WTC11 (cell line): ENCODE results near the gene PARD3B. TPM values are rescaled to one million over a fixed set of nuclear protein-coding genes. Genes with fewer than 3 reads are reported as not detected.

Experiments
- ATAC-seq: fragments of 200-7000 bp; cut with Tn5 transposase; 2 replicates; pipeline ENCODE4 v1.10.0; 2021; ENCODE audit warnings: mild to moderate bottlenecking, moderate library complexity
- CTCF ChIA-PET: fragments of 300-600 bp; sonication (Branson Sonifier 250); formaldehyde crosslinking; loops from one replicate; lab custom pipeline; 2021; ENCODE audit warnings: antibody characterized with exemption; lab: Charles Lee
- POLR2A ChIA-PET: fragments of 350-600 bp; sonication (Branson Sonifier 250); formaldehyde crosslinking; loops from one replicate; lab custom pipeline; 2021; ENCODE audit warnings: antibody characterized with exemption; lab: Charles Lee
- DNase-seq: peaks from one replicate; pipeline ENCODE4 v3.0.0; 2021; ENCODE audit warnings: low spot score
- H3K27ac Mint-ChIP-seq: 2 replicates; pipeline ENCODE4 v1.8.0; 2021; ENCODE audit warnings: mixed read lengths
- H3K27me3 Mint-ChIP-seq: 2 replicates; pipeline ENCODE4 v1.8.0; 2021; ENCODE audit warnings: low read depth, mild to moderate bottlenecking, moderate library complexity, mixed read lengths
- H3K36me3 Mint-ChIP-seq: 2 replicates; pipeline ENCODE4 v1.8.0; 2021; ENCODE audit warnings: mixed read lengths
- H3K4me1 Mint-ChIP-seq: 2 replicates; pipeline ENCODE4 v1.8.0; 2022; ENCODE audit warnings: mixed read lengths
- H3K4me3 Mint-ChIP-seq: 2 replicates; pipeline ENCODE4 v1.8.0; 2021; ENCODE audit warnings: mild to moderate bottlenecking, moderate library complexity, mixed read lengths
- H3K9me3 Mint-ChIP-seq: 2 replicates; pipeline ENCODE4 v1.8.0; 2021; ENCODE audit warnings: mixed read lengths
- CBFB ChIP-seq: sonication (generic); formaldehyde crosslinking; IDR thresholded peaks from 2 replicates; pipeline ENCODE4 v1.8.1; 2022; ENCODE audit warnings: mild to moderate bottlenecking, low read depth, missing genetic modification reagents
- CREM ChIP-seq: sonication (generic); formaldehyde crosslinking; IDR thresholded peaks from 2 replicates; pipeline ENCODE4 v1.8.1; 2022; ENCODE audit warnings: mild to moderate bottlenecking, missing genetic modification reagents, moderate library complexity
- FOXP1 ChIP-seq: sonication (generic); formaldehyde crosslinking; IDR thresholded peaks from 2 replicates; pipeline ENCODE4 v1.8.0; 2022; ENCODE audit warnings: missing genetic modification reagents, mild to moderate bottlenecking, moderate library complexity, borderline replicate concordance
- GTF2I ChIP-seq: fragments of 250-450 bp; sonication (Bioruptor Pico); conservative IDR thresholded peaks from 2 replicates; pipeline ENCODE4 v1.4.0; 2021; ENCODE audit warnings: mild to moderate bottlenecking
- HMGA2 ChIP-seq: fragments of 250-450 bp; sonication (Bioruptor Pico); IDR thresholded peaks from 2 replicates; pipeline ENCODE4 v1.4.0; 2021; ENCODE audit warnings: mild to moderate bottlenecking, moderate library complexity
- IRF2 ChIP-seq: sonication (generic); formaldehyde crosslinking; IDR thresholded peaks from 2 replicates; pipeline ENCODE4 v1.8.0; 2022; ENCODE audit warnings: low read depth, missing genetic modification reagents, borderline replicate concordance
- KAT7 ChIP-seq: sonication (generic); formaldehyde crosslinking; IDR thresholded peaks from 2 replicates; pipeline ENCODE4 v1.8.1; 2023; ENCODE audit warnings: missing genetic modification reagents, mild to moderate bottlenecking, borderline replicate concordance
- MXD4 ChIP-seq: fragments of 250-450 bp; sonication (Bioruptor Pico); IDR thresholded peaks from 2 replicates; pipeline ENCODE4 v1.8.0; 2021; ENCODE audit warnings: mild to moderate bottlenecking, moderate library complexity, borderline replicate concordance
- NFATC4 ChIP-seq: fragments of 250-450 bp; sonication (Bioruptor Pico); IDR thresholded peaks from 2 replicates; pipeline ENCODE4 v1.9.0; 2021; ENCODE audit warnings: mild to moderate bottlenecking
- NR2C2 ChIP-seq: sonication (generic); formaldehyde crosslinking; IDR thresholded peaks from 2 replicates; pipeline ENCODE4 v1.8.0; 2022; ENCODE audit warnings: mild to moderate bottlenecking, missing genetic modification reagents
- NR3C1 ChIP-seq: sonication (generic); formaldehyde crosslinking; conservative IDR thresholded peaks from 2 replicates; pipeline ENCODE4 v1.8.1; 2023; ENCODE audit warnings: low read depth, mild to moderate bottlenecking, missing genetic modification reagents
- RORB ChIP-seq: fragments of 250-450 bp; sonication (Bioruptor Pico); IDR thresholded peaks from 2 replicates; pipeline ENCODE4 v1.9.0; 2021; ENCODE audit warnings: mild to moderate bottlenecking
- SP1 ChIP-seq: sonication (generic); formaldehyde crosslinking; conservative IDR thresholded peaks from 2 replicates; pipeline ENCODE4 v1.8.1; 2022; ENCODE audit warnings: missing genetic modification reagents
- TP53 ChIP-seq: sonication (generic); formaldehyde crosslinking; IDR thresholded peaks from 2 replicates; pipeline ENCODE4 v1.8.1; 2023; ENCODE audit warnings: mild to moderate bottlenecking, missing genetic modification reagents
- ZNF121 ChIP-seq: sonication (generic); formaldehyde crosslinking; IDR thresholded peaks from 2 replicates; pipeline ENCODE4 v1.8.0; 2023; ENCODE audit warnings: missing genetic modification reagents
- ZNF263 ChIP-seq: sonication (generic); formaldehyde crosslinking; IDR thresholded peaks from 2 replicates; pipeline ENCODE4 v1.8.1; 2022; ENCODE audit warnings: low read depth, mild to moderate bottlenecking, moderate library complexity, missing genetic modification reagents
- ZNF416 ChIP-seq: fragments of 250-450 bp; sonication (Bioruptor Pico); IDR thresholded peaks from 2 replicates; pipeline ENCODE4 v1.9.0; 2021; ENCODE audit warnings: mild to moderate bottlenecking, inconsistent platforms
- total RNA-seq: library from RNA; stranded (reverse); gene quantifications from 3 replicates; pipeline ENCODE4 v1.2.3, GENCODE V29; 2021
- TF ChIP-seq, protein P1 (sequence below): sonication (generic); formaldehyde crosslinking; IDR thresholded peaks from 2 replicates; pipeline ENCODE4 v1.8.1; 2023; ENCODE audit warnings: mild to moderate bottlenecking, missing genetic modification reagents
- TF ChIP-seq, protein P2 (sequence below): sonication (generic); formaldehyde crosslinking; IDR thresholded peaks from 2 replicates; pipeline ENCODE4 v1.8.1; 2023; ENCODE audit warnings: mild to moderate bottlenecking, missing genetic modification reagents, borderline replicate concordance
- TF ChIP-seq, protein P3 (sequence below): sonication (generic); formaldehyde crosslinking; IDR thresholded peaks from 2 replicates; pipeline ENCODE4 v1.8.1; 2023; ENCODE audit warnings: mild to moderate bottlenecking, moderate library complexity, missing genetic modification reagents
- TF ChIP-seq, protein P4 (sequence below): fragments of 250-450 bp; sonication (Bioruptor Pico); IDR thresholded peaks from 2 replicates; pipeline ENCODE4 v1.9.0; 2021; ENCODE audit warnings: moderate library complexity, mild to moderate bottlenecking, inconsistent platforms, borderline replicate concordance
- TF ChIP-seq, protein P5 (sequence below): sonication (generic); formaldehyde crosslinking; IDR thresholded peaks from 2 replicates; pipeline ENCODE4 v1.8.0; 2023; ENCODE audit warnings: missing genetic modification reagents
- TF ChIP-seq, protein P6 (sequence below): fragments of 250-450 bp; sonication (Bioruptor Pico); IDR thresholded peaks from 2 replicates; pipeline ENCODE4 v1.9.0; 2021; ENCODE audit warnings: mild to moderate bottlenecking

PARD3B gene
- total RNA-seq, 1 experiment from 2014 or later = 5.6 TPM

DNA sequence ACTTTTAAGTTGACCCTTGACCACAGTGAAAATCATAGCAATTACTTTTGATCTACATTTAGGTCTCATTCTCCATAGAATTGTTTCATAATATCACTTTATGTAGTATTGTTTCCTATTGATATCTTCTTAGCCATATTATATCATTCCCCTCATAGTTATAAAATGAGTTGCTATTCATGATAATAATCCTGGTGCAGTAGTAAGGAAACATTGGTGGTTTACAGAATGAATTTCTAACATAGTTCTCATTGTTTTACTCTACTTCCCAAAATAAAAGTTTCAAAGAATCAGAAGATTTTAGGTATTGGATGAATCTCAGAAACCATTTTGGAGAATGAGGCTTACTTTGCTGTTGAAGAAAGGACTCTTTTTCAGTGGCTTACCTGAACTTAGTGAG is 246.0 kb downstream of the PARD3B start (continued):
- TF ChIP-seq IRF2 (CRISPR knock-in tag) (no peak), FOXP1 (no peak), NFATC4 (CRISPR knock-in tag) (no peak), GTF2I (CRISPR knock-in tag) (no peak), CREM (CRISPR knock-in tag) (no peak), ZNF416 (CRISPR knock-in tag) (no peak), RORB (CRISPR knock-in tag) (no peak)
- TF ChIP-seq, protein P1, sequence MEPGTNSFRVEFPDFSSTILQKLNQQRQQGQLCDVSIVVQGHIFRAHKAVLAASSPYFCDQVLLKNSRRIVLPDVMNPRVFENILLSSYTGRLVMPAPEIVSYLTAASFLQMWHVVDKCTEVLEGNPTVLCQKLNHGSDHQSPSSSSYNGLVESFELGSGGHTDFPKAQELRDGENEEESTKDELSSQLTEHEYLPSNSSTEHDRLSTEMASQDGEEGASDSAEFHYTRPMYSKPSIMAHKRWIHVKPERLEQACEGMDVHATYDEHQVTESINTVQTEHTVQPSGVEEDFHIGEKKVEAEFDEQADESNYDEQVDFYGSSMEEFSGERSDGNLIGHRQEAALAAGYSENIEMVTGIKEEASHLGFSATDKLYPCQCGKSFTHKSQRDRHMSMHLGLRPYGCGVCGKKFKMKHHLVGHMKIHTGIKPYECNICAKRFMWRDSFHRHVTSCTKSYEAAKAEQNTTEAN (CRISPR knock-in tag) = no peak

DNA sequence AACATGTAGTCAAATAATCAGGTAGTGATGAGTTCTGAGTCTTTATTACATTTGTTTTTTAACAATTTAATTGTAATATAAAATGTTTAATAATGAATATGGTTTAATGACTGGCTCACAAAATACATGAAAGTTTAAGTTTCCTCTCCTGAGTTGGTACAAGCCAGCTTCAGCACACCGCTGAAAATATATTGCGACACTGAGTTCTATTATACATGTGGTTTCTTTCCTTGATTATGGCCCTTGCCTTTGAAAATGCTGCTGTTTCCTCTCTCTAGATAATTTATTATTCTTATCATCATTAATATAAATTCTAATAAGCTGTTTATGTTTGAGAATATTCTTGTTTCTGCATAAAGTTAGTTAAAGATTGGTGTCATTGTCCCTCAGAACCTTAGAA is 249.3 kb downstream of the PARD3B start:
- H3K27ac Mint-ChIP-seq = no peak overlapping the region
- no peak for ATAC-seq
- H3K36me3 Mint-ChIP-seq = no peaks in the 10 kb centered on the region
- DNase-seq = no peak
- H3K4me1 Mint-ChIP-seq = no peaks in the 10 kb centered on the region
- H3K9me3 Mint-ChIP-seq = no peaks in the 10 kb centered on the region
- no peak overlapping the region for H3K4me3 Mint-ChIP-seq
- no peaks in the 10 kb centered on the region for H3K27me3 Mint-ChIP-seq
- POLR2A ChIA-PET = no interaction called here
- CTCF ChIA-PET = no interaction called here
- TF ChIP-seq, protein P2, sequence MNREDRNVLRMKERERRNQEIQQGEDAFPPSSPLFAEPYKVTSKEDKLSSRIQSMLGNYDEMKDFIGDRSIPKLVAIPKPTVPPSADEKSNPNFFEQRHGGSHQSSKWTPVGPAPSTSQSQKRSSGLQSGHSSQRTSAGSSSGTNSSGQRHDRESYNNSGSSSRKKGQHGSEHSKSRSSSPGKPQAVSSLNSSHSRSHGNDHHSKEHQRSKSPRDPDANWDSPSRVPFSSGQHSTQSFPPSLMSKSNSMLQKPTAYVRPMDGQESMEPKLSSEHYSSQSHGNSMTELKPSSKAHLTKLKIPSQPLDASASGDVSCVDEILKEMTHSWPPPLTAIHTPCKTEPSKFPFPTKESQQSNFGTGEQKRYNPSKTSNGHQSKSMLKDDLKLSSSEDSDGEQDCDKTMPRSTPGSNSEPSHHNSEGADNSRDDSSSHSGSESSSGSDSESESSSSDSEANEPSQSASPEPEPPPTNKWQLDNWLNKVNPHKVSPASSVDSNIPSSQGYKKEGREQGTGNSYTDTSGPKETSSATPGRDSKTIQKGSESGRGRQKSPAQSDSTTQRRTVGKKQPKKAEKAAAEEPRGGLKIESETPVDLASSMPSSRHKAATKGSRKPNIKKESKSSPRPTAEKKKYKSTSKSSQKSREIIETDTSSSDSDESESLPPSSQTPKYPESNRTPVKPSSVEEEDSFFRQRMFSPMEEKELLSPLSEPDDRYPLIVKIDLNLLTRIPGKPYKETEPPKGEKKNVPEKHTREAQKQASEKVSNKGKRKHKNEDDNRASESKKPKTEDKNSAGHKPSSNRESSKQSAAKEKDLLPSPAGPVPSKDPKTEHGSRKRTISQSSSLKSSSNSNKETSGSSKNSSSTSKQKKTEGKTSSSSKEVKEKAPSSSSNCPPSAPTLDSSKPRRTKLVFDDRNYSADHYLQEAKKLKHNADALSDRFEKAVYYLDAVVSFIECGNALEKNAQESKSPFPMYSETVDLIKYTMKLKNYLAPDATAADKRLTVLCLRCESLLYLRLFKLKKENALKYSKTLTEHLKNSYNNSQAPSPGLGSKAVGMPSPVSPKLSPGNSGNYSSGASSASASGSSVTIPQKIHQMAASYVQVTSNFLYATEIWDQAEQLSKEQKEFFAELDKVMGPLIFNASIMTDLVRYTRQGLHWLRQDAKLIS (CRISPR knock-in tag) = no peak
- no peak for TF ChIP-seq ZNF121 (CRISPR knock-in tag)
- no peak for TF ChIP-seq CBFB (CRISPR knock-in tag)
- TF ChIP-seq, protein P3, sequence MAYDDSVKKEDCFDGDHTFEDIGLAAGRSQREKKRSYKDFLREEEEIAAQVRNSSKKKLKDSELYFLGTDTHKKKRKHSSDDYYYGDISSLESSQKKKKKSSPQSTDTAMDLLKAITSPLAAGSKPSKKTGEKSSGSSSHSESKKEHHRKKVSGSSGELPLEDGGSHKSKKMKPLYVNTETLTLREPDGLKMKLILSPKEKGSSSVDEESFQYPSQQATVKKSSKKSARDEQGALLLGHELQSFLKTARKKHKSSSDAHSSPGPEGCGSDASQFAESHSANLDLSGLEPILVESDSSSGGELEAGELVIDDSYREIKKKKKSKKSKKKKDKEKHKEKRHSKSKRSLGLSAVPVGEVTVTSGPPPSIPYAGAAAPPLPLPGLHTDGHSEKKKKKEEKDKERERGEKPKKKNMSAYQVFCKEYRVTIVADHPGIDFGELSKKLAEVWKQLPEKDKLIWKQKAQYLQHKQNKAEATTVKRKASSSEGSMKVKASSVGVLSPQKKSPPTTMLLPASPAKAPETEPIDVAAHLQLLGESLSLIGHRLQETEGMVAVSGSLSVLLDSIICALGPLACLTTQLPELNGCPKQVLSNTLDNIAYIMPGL (CRISPR knock-in tag) = no peak
- no peak for TF ChIP-seq TP53
- TF ChIP-seq, protein P4, sequence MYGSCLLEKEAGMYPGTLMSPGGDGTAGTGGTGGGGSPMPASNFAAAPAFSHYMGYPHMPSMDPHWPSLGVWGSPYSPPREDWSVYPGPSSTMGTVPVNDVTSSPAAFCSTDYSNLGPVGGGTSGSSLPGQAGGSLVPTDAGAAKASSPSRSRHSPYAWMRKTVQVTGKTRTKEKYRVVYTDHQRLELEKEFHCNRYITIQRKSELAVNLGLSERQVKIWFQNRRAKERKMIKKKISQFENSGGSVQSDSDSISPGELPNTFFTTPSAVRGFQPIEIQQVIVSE (CRISPR knock-in tag) = no peak

DNA sequence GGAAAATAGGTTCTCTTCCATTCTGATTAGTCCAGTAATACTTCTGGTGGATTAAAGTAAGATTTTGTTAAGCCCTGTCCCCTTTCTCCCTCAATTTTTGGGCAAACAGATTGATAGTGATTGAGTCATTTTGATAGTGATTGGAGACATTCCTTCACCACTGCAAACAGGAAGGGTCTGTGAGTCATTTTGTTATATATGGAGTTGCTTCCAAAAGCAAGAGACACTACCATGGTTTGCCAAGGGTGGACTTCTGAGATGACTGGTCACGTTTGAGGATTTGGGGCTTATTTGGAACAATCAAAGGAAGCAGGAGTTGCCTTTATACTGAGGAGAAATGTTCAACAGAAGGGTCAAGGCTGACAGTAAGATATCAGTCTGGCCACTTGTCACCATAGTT is 249.9 kb downstream of the PARD3B start:
- CTCF ChIA-PET = no interaction called here
- Mint-ChIP-seq H3K36me3 (no peaks in the 10 kb centered on the region), H3K27me3 (no peaks in the 10 kb centered on the region), H3K4me3 (no peak overlapping the region), H3K27ac (no peak overlapping the region)
- DNase-seq = no peak
- no peak for TF ChIP-seq HMGA2 (CRISPR knock-in tag)
- no peak for TF ChIP-seq KAT7 (CRISPR knock-in tag)
- TF ChIP-seq NR3C1 (CRISPR knock-in tag) = no peak
- no peak for TF ChIP-seq MXD4 (CRISPR knock-in tag)
- TF ChIP-seq, protein P5, sequence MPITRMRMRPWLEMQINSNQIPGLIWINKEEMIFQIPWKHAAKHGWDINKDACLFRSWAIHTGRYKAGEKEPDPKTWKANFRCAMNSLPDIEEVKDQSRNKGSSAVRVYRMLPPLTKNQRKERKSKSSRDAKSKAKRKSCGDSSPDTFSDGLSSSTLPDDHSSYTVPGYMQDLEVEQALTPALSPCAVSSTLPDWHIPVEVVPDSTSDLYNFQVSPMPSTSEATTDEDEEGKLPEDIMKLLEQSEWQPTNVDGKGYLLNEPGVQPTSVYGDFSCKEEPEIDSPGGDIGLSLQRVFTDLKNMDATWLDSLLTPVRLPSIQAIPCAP (CRISPR knock-in tag) = no peak
- TF ChIP-seq, protein P1 (CRISPR knock-in tag) = no peak
- TF ChIP-seq, protein P6, sequence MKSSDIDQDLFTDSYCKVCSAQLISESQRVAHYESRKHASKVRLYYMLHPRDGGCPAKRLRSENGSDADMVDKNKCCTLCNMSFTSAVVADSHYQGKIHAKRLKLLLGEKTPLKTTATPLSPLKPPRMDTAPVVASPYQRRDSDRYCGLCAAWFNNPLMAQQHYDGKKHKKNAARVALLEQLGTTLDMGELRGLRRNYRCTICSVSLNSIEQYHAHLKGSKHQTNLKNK = no peak
- no peak for TF ChIP-seq ZNF263 (CRISPR knock-in tag)
- TF ChIP-seq SP1 (CRISPR knock-in tag) = no peak
- no peak for TF ChIP-seq NR2C2 (CRISPR knock-in tag)
- TF ChIP-seq, all 79 proteins: peak for 0
- no peaks in the 10 kb centered on the region for H3K4me1 Mint-ChIP-seq
- no peak for ATAC-seq
- H3K9me3 Mint-ChIP-seq = no peaks in the 10 kb centered on the region
- POLR2A ChIA-PET = no interaction called here
